H9 (cell line): ENCODE measurements around the gene BTBD17. TPM values are rescaled to one million over a fixed set of nuclear protein-coding genes. Genes with fewer than 3 reads are reported as not detected.

Experiments
- DNase-seq: peaks from one replicate; pipeline ENCODE4 v3.0.0-alpha.2; 2017
- H2AFZ ChIP-seq: one replicate; pipeline ENCODE4 v1.6.1; 2013; ENCODE audit warnings: mild to moderate bottlenecking, low read length, control low read depth, moderate library complexity
- H2AK5ac ChIP-seq: 2 replicates; pipeline ENCODE4 v1.6.1; 2013; ENCODE audit warnings: low read length, control low read depth, mixed read lengths; ENCODE audit not compliant: insufficient read length
- H2BK120ac ChIP-seq: one replicate; pipeline ENCODE4 v1.6.1; 2013; ENCODE audit warnings: low read depth, mild to moderate bottlenecking, low read length, control low read depth, inconsistent platforms; ENCODE audit not compliant: poor library complexity, severe bottlenecking
- H2BK12ac ChIP-seq: 2 replicates; pipeline ENCODE4 v1.6.1; 2013; ENCODE audit warnings: low read length, control low read depth, mixed read lengths, low read depth; ENCODE audit not compliant: insufficient read length
- H2BK15ac ChIP-seq: 2 replicates; pipeline ENCODE4 v1.6.1; 2013; ENCODE audit warnings: low read depth, low read length, control low read depth
- H2BK20ac ChIP-seq: one replicate; pipeline ENCODE4 v1.6.1; 2013; ENCODE audit warnings: low read depth, mild to moderate bottlenecking, low read length, control low read depth, inconsistent platforms; ENCODE audit not compliant: poor library complexity, severe bottlenecking
- H2BK5ac ChIP-seq: 2 replicates; pipeline ENCODE4 v1.6.1; 2013; ENCODE audit warnings: low read length, control low read depth, mixed read lengths; ENCODE audit not compliant: insufficient read length
- H3K14ac ChIP-seq: 2 replicates; pipeline ENCODE4 v1.6.1; 2013; ENCODE audit warnings: low read length, control low read depth; ENCODE audit not compliant: insufficient read depth
- H3K18ac ChIP-seq: 2 replicates; pipeline ENCODE4 v1.6.1; 2013; ENCODE audit warnings: low read depth, mild to moderate bottlenecking, mixed read lengths, low read length, control low read depth; ENCODE audit not compliant: insufficient read length
- H3K23ac ChIP-seq: 2 replicates; pipeline ENCODE4 v1.6.1; 2013; ENCODE audit warnings: low read length, control low read depth, mixed read lengths, low read depth; ENCODE audit not compliant: insufficient read length
- H3K23me2 ChIP-seq: 2 replicates; pipeline ENCODE4 v1.6.1; 2013; ENCODE audit warnings: low read depth, mild to moderate bottlenecking, mixed read lengths, low read length, control low read depth; ENCODE audit not compliant: insufficient read length, poor library complexity, severe bottlenecking
- H3K27ac ChIP-seq: 2 replicates; pipeline ENCODE4 v1.5.1; 2013; ENCODE audit warnings: low read length, control low read depth, mixed read lengths, low read depth; ENCODE audit not compliant: insufficient read length
- H3K27me3 ChIP-seq: 2 replicates; pipeline ENCODE4 v1.6.1; 2013; ENCODE audit warnings: low read length, control low read depth, inconsistent platforms; ENCODE audit not compliant: insufficient read depth
- H3K4ac ChIP-seq: 2 replicates; pipeline ENCODE4 v1.6.1; 2013; ENCODE audit warnings: low read depth, mild to moderate bottlenecking, control low read depth, inconsistent platforms, low read length, moderate library complexity
- H3K4me1 ChIP-seq: 2 replicates; pipeline ENCODE4 v1.6.1; 2013; ENCODE audit warnings: low read length, control low read depth, inconsistent platforms; ENCODE audit not compliant: insufficient read depth
- H3K4me2 ChIP-seq: 2 replicates; pipeline ENCODE4 v1.6.1; 2013; ENCODE audit warnings: low read length, control low read depth, mixed read lengths; ENCODE audit not compliant: insufficient read length, insufficient read depth
- H3K56ac ChIP-seq: 2 replicates; pipeline ENCODE4 v1.6.1; 2013; ENCODE audit warnings: low read depth, mild to moderate bottlenecking, mixed read lengths, low read length, control low read depth; ENCODE audit not compliant: insufficient read length
- H3K79me1 ChIP-seq: 2 replicates; pipeline ENCODE4 v1.6.1; 2013; ENCODE audit warnings: low read depth, mild to moderate bottlenecking, moderate library complexity, low read length, control low read depth, inconsistent platforms; ENCODE audit not compliant: insufficient read depth, poor library complexity, severe bottlenecking
- H3K79me2 ChIP-seq: 2 replicates; pipeline ENCODE4 v1.6.1; 2013; ENCODE audit warnings: low read length, control low read depth, inconsistent platforms; ENCODE audit not compliant: insufficient read depth
- H3K9ac ChIP-seq: 2 replicates; pipeline ENCODE4 v1.6.1; 2013; ENCODE audit warnings: low read length, control low read depth, mixed read lengths; ENCODE audit not compliant: insufficient read length; ENCODE audit errors: extremely low read depth
- H3K9me3 ChIP-seq: one replicate; pipeline ENCODE4 v1.6.1; 2013; ENCODE audit warnings: low read depth, low read length, inconsistent platforms; ENCODE audit not compliant: control insufficient read depth
- H3T11ph ChIP-seq: one replicate; pipeline ENCODE4 v1.6.1; 2013; ENCODE audit warnings: mild to moderate bottlenecking, low read length, control low read depth, inconsistent platforms
- H4K20me1 ChIP-seq: one replicate; pipeline ENCODE4 v1.6.1; 2013; ENCODE audit not compliant: control insufficient read depth, insufficient read length, insufficient read depth
- H4K5ac ChIP-seq: 2 replicates; pipeline ENCODE4 v1.6.1; 2013; ENCODE audit warnings: low read depth, mild to moderate bottlenecking, mixed read lengths, low read length, control low read depth; ENCODE audit not compliant: insufficient read length
- H4K8ac ChIP-seq: replicated peaks from 2 replicates; pipeline ENCODE4 v1.6.1; 2013; ENCODE audit warnings: low read length, control low read depth, mixed read lengths, low read depth; ENCODE audit not compliant: insufficient read length
- H4K91ac ChIP-seq: 2 replicates; pipeline ENCODE4 v1.6.1; 2013; ENCODE audit warnings: low read depth, mild to moderate bottlenecking, moderate library complexity, mixed read lengths, low read length, control low read depth; ENCODE audit not compliant: insufficient read length
- H3K27ac Mint-ChIP-seq, 3 experiments: 2 replicates in 2 of 3; 3 replicates in 1 of 3; pipeline ENCODE4 v1.8.0; 2020 to 2021; ENCODE audit warnings: mixed read lengths in 3 of 3, mild to moderate bottlenecking in 1 of 3, moderate library complexity in 1 of 3
- H3K27me3 Mint-ChIP-seq: 2 replicates; pipeline ENCODE4 v1.8.0; 2021; ENCODE audit warnings: low read depth, mild to moderate bottlenecking, moderate library complexity, mixed read lengths
- H3K36me3 Mint-ChIP-seq, 3 experiments: 2 replicates in 2 of 3; 3 replicates in 1 of 3; pipeline ENCODE4 v1.8.0; 2020 to 2021; ENCODE audit warnings: low read depth in 3 of 3, mixed read lengths in 3 of 3; ENCODE audit not compliant: insufficient read depth in 1 of 3
- H3K4me1 Mint-ChIP-seq, 2 experiments: 2 replicates each; pipeline ENCODE4 v1.8.0; 2020; ENCODE audit warnings: mixed read lengths in 2 of 2
- H3K4me3 Mint-ChIP-seq, 2 experiments: 2 replicates in 1 of 2; 3 replicates in 1 of 2; pipeline ENCODE4 v1.8.0; 2020 to 2021; ENCODE audit warnings: mild to moderate bottlenecking in 2 of 2, mixed read lengths in 2 of 2, moderate library complexity in 1 of 2
- H3K9me3 Mint-ChIP-seq, 2 experiments: 2 replicates in 1 of 2; 3 replicates in 1 of 2; pipeline ENCODE4 v1.8.0; 2020; ENCODE audit warnings: mild to moderate bottlenecking in 2 of 2, mixed read lengths in 2 of 2, moderate library complexity in 1 of 2
- WGBS: extraction: QIAGEN DNeasy Blood & Tissue Kit; methylation state at CpG from one replicate; pipeline ENCODE4 v1.1.7; 2013; ENCODE audit warnings: missing lambda C conversion rate, low lambda C conversion rate, mixed read lengths; ENCODE audit not compliant: insufficient read length; ENCODE audit errors: extremely low coverage; 5-methylcytosine and 5-hydroxymethylcytosine counted together
- total RNA-seq: library from RNA; stranded (reverse); gene quantifications from 2 replicates; pipeline ENCODE4 v1.2.1, GENCODE V29; 2021
- TF ChIP-seq, protein P1 (sequence below): fragments of 200-600 bp; sonication (generic); conservative IDR thresholded peaks from 3 replicates; pipeline ENCODE4 v1.8.0; 2021; ENCODE audit warnings: antibody characterized with exemption, mild to moderate bottlenecking

The BTBD17 gene
- total RNA-seq, 1 experiment from 2014 or later: 0.33 TPM

DNA sequence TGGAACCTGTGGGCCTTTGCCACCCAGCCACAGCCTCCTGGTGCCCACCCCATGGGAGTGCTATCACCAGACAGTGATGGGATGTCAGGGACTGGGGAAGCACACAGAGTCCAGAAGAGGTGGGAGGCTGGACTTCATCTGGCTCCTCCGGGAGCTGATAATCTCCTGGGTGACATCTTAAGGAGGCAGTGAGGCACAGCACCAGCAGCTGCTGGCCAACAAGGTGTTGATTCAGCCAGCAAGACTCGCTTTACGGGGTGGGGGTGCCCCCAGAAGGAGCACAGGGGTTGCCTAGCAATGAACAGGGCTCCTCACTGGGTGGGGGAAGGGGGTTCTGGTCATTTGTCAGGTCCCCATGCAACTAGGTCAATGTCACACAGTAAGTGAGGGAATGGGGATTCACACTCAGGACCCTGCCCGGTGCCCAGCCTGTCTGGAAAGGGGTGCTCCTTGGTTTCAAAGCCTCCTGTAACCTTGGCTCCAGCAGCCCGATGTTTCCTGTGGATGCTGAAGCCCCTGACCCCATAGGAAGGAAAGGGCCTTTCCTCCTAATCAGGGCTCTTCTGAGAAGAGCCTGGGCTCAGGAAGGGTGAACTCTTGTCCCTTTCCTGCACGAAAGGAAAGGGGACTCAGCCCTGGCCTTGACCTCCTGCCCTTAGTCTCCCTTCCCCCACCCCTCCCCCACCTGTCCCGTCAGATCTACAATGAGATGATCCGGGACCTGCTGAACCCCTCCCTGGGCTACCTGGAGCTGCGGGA, 18.0 kb downstream of the BTBD17 start:
- no peak overlapping the region for H2BK20ac ChIP-seq
- no CpG with 5 or more reads among the region's 9 CpGs for WGBS
- peaks cover 2% of the 10 kb centered on the region; the same call in 1 of the 2 replicates for H3K4me1 ChIP-seq
- H3K9ac ChIP-seq: no peak overlapping the region
- H3K18ac ChIP-seq: no peak overlapping the region
- no peaks in the 10 kb centered on the region for H3K79me2 ChIP-seq
- H2AFZ ChIP-seq: no peak overlapping the region
- H3K14ac ChIP-seq: no peak overlapping the region
- H4K8ac ChIP-seq: no peak overlapping the region
- H3K23ac ChIP-seq: no peak overlapping the region
- no peak overlapping the region for H2BK5ac ChIP-seq
- no peak overlapping the region for H3T11ph ChIP-seq
- H3K4me3 Mint-ChIP-seq: no peak overlapping the region
- DNase-seq: no peak
- TF ChIP-seq, protein P1, sequence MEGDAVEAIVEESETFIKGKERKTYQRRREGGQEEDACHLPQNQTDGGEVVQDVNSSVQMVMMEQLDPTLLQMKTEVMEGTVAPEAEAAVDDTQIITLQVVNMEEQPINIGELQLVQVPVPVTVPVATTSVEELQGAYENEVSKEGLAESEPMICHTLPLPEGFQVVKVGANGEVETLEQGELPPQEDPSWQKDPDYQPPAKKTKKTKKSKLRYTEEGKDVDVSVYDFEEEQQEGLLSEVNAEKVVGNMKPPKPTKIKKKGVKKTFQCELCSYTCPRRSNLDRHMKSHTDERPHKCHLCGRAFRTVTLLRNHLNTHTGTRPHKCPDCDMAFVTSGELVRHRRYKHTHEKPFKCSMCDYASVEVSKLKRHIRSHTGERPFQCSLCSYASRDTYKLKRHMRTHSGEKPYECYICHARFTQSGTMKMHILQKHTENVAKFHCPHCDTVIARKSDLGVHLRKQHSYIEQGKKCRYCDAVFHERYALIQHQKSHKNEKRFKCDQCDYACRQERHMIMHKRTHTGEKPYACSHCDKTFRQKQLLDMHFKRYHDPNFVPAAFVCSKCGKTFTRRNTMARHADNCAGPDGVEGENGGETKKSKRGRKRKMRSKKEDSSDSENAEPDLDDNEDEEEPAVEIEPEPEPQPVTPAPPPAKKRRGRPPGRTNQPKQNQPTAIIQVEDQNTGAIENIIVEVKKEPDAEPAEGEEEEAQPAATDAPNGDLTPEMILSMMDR: no peak
- H3K23me2 ChIP-seq: no peaks in the 10 kb centered on the region
- no peak overlapping the region for H3K27ac ChIP-seq
- no peak overlapping the region for H4K5ac ChIP-seq
- no peak overlapping the region for H3K4ac ChIP-seq
- H3K36me3 Mint-ChIP-seq: no peaks in the 10 kb centered on the region
- peaks cover 6 to 31% of the 10 kb centered on the region in 2 experiments for H3K4me1 Mint-ChIP-seq
- no peaks in the 10 kb centered on the region for H3K27me3 ChIP-seq
- no peak overlapping the region for H2BK120ac ChIP-seq
- H3K9me3 Mint-ChIP-seq: no peaks in the 10 kb centered on the region
- no peak overlapping the region for H3K56ac ChIP-seq
- H3K27ac Mint-ChIP-seq: no peak overlapping the region; a peak in 1 of 7 replicates
- no peak overlapping the region for H3K4me2 ChIP-seq
- H2BK15ac ChIP-seq: no peak overlapping the region
- H3K9me3 ChIP-seq: no peaks in the 10 kb centered on the region
- H2AK5ac ChIP-seq: no peak overlapping the region
- peaks cover 35% of the 10 kb centered on the region for H3K27me3 Mint-ChIP-seq
- no peaks in the 10 kb centered on the region for H3K79me1 ChIP-seq
- no peaks in the 10 kb centered on the region for H4K20me1 ChIP-seq
- H2BK12ac ChIP-seq: no peak overlapping the region
- H4K91ac ChIP-seq: no peak overlapping the region
